GM23248 (cell line): ENCODE measurements around the gene STK17B.

Experiments
- EZH2 ChIP-seq: fragments of 200-600 bp; sonication (generic); IDR thresholded peaks from 2 replicates; pipeline ENCODE4 v1.6.1; 2018; ENCODE audit warnings: antibody characterized with exemption, mild to moderate bottlenecking; ENCODE audit not compliant: insufficient read depth, poor library complexity, severe bottlenecking
- EZH2phosphoT487 ChIP-seq: fragments of 200-600 bp; sonication (generic); IDR thresholded peaks from 2 replicates; pipeline ENCODE4 v1.6.1; 2018; ENCODE audit warnings: antibody characterized with exemption, moderate library complexity, mild to moderate bottlenecking, low read depth; ENCODE audit not compliant: insufficient read depth

- no peak for TF ChIP-seq EZH2
- no peak for TF ChIP-seq EZH2phosphoT487
Observed at GRCh38 chr2:196195302-196195701, 23.9 kb upstream of the STK17B start.
